GM12873 (cell line): ENCODE data around the gene SH3BP2.

ENCODE experiments used
- TF ChIP-seq, protein P1 (sequence below): IDR thresholded peaks from 2 replicates; pipeline ENCODE4 v1.5.1; 2012; ENCODE audit warnings: low read depth, mild to moderate bottlenecking, moderate library complexity, low read length, control low read depth; ENCODE audit not compliant: insufficient read depth; ENCODE audit errors: missing control alignments

The SH3BP2 gene

GRCh38 chr4:2768921-2769336 lies 24.0 kb upstream of the SH3BP2 start:
- TF ChIP-seq, protein P1, sequence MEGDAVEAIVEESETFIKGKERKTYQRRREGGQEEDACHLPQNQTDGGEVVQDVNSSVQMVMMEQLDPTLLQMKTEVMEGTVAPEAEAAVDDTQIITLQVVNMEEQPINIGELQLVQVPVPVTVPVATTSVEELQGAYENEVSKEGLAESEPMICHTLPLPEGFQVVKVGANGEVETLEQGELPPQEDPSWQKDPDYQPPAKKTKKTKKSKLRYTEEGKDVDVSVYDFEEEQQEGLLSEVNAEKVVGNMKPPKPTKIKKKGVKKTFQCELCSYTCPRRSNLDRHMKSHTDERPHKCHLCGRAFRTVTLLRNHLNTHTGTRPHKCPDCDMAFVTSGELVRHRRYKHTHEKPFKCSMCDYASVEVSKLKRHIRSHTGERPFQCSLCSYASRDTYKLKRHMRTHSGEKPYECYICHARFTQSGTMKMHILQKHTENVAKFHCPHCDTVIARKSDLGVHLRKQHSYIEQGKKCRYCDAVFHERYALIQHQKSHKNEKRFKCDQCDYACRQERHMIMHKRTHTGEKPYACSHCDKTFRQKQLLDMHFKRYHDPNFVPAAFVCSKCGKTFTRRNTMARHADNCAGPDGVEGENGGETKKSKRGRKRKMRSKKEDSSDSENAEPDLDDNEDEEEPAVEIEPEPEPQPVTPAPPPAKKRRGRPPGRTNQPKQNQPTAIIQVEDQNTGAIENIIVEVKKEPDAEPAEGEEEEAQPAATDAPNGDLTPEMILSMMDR, result no peak

- TF ChIP-seq, protein P1, result no peak
These were observed 21.6 kb upstream of the SH3BP2 start for GRCh38 chr4:2771264-2771663.

- TF ChIP-seq, protein P1, result no peak
These were observed 11.0 kb upstream of the SH3BP2 start for GRCh38 chr4:2781911-2782310.

- TF ChIP-seq, protein P1, result no peak
These were observed 9.1 kb upstream of the SH3BP2 start for GRCh38 chr4:2783790-2784189.

DNA sequence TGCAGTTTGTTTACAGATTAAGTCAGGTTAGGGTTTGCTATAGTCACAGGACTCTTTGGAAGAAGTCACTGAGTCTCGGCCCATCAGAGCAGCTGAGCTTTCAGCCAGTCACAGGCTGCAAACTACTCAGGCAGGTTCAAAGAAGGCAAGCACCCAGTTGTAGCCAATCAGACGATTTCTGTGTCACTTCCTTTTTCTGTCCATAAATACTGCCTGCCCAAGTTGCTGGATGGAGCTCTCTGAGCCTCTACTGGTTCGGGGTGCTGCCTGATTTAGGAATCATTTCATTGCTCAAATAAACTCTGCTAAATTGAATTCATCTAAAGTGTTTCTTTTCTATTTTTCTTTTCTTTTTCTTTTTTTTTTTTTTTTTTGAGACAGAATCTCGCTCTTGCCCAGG lies 7.3 kb upstream of the SH3BP2 start:
- TF ChIP-seq, protein P1, result no peak

GRCh38 chr4:2786152-2786671 lies 6.7 kb upstream of the SH3BP2 start:
- TF ChIP-seq, protein P1, result no peak

GRCh38 chr4:2786794-2787229 lies 6.1 kb upstream of the SH3BP2 start:
- TF ChIP-seq, protein P1, result no peak
